ENCODE measurements around the gene HS6ST3.

Gene HS6ST3

DNA sequence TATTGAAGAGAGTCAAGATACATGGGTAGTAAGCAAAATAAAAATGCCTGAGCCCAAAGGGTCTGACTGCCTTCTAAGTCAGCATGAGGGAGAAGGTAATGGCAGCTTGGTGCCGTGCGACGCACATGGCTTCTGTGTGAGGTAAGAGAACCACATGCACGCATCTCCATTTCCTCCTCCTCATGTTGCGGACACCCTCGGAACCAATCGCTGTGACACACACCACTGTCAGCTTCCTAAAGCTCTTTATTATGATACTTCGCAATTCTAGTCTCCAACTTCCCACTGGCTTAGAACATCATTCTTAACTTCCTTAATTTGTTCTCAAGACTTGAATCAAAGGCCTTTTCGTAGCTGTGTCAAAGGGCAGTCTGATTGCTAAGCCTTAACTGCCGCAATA lies 734.2 kb downstream of the HS6ST3 start:
- H3K27me3 ChIP-seq (ENCODE audit: control insufficient read depth, insufficient read depth, low read length), result no peaks in the 10 kb centered on the region
- H3K9me3 ChIP-seq (ENCODE audit: control insufficient read depth, insufficient read depth, low read depth, low read length), result no peaks in the 10 kb centered on the region

DNA sequence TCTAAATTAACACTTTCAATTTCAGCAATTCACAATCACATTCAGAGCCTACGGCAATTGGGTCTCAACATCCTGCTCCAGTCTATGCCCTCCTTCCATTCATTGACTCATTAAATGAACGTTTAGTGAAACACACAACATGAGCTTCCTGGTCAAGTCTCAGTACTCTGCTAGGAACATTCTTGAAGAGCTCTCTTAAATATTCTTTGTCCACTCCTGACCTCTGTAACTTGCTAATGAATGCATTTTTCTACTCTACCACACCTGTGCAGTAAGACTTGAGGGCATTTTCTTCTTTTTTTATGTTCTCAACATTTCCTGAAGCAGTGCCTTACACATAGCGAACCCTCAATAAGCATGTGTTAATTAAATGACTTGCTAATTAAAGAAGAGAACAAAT lies 735.7 kb downstream of the HS6ST3 start:
- Histone ChIP-seq H3K9me3 (ENCODE audit: control insufficient read depth, insufficient read depth, low read depth, low read length) (no peaks in the 10 kb centered on the region), H3K27me3 (ENCODE audit: control insufficient read depth, insufficient read depth, low read length) (no peaks in the 10 kb centered on the region), H3K36me3 (ENCODE audit: control insufficient read depth, insufficient read depth, low read length) (no peaks in the 10 kb centered on the region), H3K4me3 (ENCODE audit: low read depth, low read length) (no peak overlapping the region), H3K4me1 (ENCODE audit: control insufficient read depth, insufficient read depth, low read length) (no peaks in the 10 kb centered on the region), H3K9ac (ENCODE audit: low read length) (no peak overlapping the region), H3K27ac (ENCODE audit: low read depth, low read length) (no peak overlapping the region)

More for the DNA sequence above, 734.2 kb downstream of the HS6ST3 start:
- Histone ChIP-seq H3K27ac (ENCODE audit: low read depth, low read length) (no peak overlapping the region), H3K36me3 (ENCODE audit: control insufficient read depth, insufficient read depth, low read length) (no peaks in the 10 kb centered on the region), H3K9ac (ENCODE audit: low read length) (no peak overlapping the region), H3K4me3 (ENCODE audit: low read depth, low read length) (no peak overlapping the region), H3K4me1 (ENCODE audit: control insufficient read depth, insufficient read depth, low read length) (no peaks in the 10 kb centered on the region)

DNA sequence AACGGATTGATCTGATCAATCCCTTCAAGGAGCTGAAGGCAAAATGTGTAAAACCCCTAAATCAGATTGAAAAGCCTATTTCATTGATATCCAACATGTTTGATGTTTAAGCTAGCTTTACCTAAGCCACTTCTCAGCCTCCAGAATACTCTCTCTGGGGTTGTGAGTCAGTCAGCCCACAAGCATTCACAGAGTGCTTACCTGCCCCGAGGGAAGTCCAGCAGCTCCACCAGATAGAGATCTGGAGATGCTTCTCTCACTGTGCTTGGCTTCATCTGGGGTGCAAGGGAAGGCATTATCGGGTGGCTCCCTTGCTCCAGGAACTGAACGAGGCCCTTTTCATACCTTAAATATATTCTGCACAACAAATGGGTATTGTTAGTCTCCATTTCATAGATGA lies 744.7 kb downstream of the HS6ST3 start:
- H3K4me1 ChIP-seq (ENCODE audit: control insufficient read depth, insufficient read depth, low read length), result no peaks in the 10 kb centered on the region
- H3K36me3 ChIP-seq (ENCODE audit: control insufficient read depth, insufficient read depth, low read length), result no peaks in the 10 kb centered on the region
- H3K9me3 ChIP-seq (ENCODE audit: control insufficient read depth, insufficient read depth, low read depth, low read length), result peaks cover 3% of the 10 kb centered on the region; the same call in 1 of the 2 replicates
- no peaks in the 10 kb centered on the region for H3K27me3 ChIP-seq (ENCODE audit: control insufficient read depth, insufficient read depth, low read length)
- H3K9ac ChIP-seq (ENCODE audit: low read length), result no peak overlapping the region
- no peak overlapping the region for H3K4me3 ChIP-seq (ENCODE audit: low read depth, low read length)
- H3K27ac ChIP-seq (ENCODE audit: low read depth, low read length), result no peak overlapping the region

DNA sequence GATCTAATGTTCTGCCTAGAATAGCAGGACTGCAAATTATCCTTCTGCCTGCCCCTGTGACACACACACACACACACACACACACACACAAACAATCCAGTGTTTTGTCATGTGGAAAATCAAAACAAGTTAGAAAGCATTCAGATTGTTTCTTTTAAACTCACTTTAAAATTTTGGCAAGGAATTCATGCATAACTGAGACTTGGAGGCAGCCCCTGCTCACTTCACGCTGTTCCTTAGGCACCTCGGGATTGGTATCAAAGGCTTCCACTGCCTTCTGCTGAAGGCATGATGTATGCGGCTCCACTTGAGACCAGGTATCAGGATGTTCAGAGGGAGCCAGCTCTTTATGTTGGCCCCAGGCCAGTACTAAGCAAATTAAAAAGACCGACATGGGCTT lies 745.6 kb downstream of the HS6ST3 start:
- H3K27ac ChIP-seq (ENCODE audit: low read depth, low read length), result no peak overlapping the region
- H3K4me1 ChIP-seq (ENCODE audit: control insufficient read depth, insufficient read depth, low read length), result no peaks in the 10 kb centered on the region
- H3K36me3 ChIP-seq (ENCODE audit: control insufficient read depth, insufficient read depth, low read length), result no peaks in the 10 kb centered on the region
- no peak overlapping the region for H3K4me3 ChIP-seq (ENCODE audit: low read depth, low read length)
- H3K9ac ChIP-seq (ENCODE audit: low read length), result no peak overlapping the region
- H3K27me3 ChIP-seq (ENCODE audit: control insufficient read depth, insufficient read depth, low read length), result no peaks in the 10 kb centered on the region
- peaks cover 3% of the 10 kb centered on the region; the same call in 1 of the 2 replicates for H3K9me3 ChIP-seq (ENCODE audit: control insufficient read depth, insufficient read depth, low read depth, low read length)

DNA sequence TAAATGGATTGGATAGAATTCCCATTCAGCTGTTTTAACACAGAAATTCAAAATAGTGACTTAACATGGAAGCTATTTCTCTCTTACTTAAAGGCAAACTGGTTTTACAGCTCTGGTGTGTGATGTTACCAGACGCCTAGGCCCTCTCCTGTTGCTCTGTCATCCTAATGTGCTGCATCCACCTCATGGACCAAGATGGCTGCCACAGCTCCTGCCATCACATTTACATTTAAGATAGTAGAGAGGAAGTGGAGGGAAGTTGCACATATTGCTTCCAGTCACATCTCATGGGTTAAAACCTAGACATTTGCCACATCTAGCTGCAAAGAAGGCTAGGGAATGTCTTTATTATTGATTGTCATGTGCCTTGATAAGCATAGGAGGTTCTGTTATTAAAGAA lies 746.8 kb downstream of the HS6ST3 start:
- H3K4me3 ChIP-seq (ENCODE audit: low read depth, low read length), result no peak overlapping the region
- peaks cover 3% of the 10 kb centered on the region; the same call in 1 of the 2 replicates for H3K9me3 ChIP-seq (ENCODE audit: control insufficient read depth, insufficient read depth, low read depth, low read length)
- no peak overlapping the region for H3K27ac ChIP-seq (ENCODE audit: low read depth, low read length)
- H3K36me3 ChIP-seq (ENCODE audit: control insufficient read depth, insufficient read depth, low read length), result no peaks in the 10 kb centered on the region
- no peaks in the 10 kb centered on the region for H3K4me1 ChIP-seq (ENCODE audit: control insufficient read depth, insufficient read depth, low read length)
- no peaks in the 10 kb centered on the region for H3K27me3 ChIP-seq (ENCODE audit: control insufficient read depth, insufficient read depth, low read length)
- H3K9ac ChIP-seq (ENCODE audit: low read length), result no peak overlapping the region

DNA sequence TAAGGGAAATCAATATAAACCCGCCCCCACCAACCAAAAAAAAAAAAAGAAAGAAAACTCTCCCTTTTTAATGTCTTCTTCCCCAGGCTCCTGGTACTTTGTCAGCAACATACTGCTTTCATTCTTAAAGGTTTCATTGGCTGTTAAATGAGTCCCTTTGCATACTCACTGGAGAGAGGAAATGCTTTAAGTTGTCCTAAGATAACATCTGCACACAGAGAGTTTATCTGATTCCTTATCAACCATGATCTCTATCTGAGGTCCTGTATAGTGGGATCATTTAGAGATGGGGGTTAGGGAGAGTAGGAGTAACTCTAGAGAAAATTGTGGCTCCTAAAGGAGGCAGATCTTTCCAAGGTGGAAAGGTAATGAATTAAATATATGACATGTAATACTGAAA lies 747.9 kb downstream of the HS6ST3 start:
- Histone ChIP-seq H3K9ac (ENCODE audit: low read length) (no peak overlapping the region), H3K9me3 (ENCODE audit: control insufficient read depth, insufficient read depth, low read depth, low read length) (peaks cover 3% of the 10 kb centered on the region; the same call in 1 of the 2 replicates), H3K4me3 (ENCODE audit: low read depth, low read length) (no peak overlapping the region), H3K27ac (ENCODE audit: low read depth, low read length) (no peak overlapping the region), H3K36me3 (ENCODE audit: control insufficient read depth, insufficient read depth, low read length) (no peaks in the 10 kb centered on the region), H3K27me3 (ENCODE audit: control insufficient read depth, insufficient read depth, low read length) (no peaks in the 10 kb centered on the region), H3K4me1 (ENCODE audit: control insufficient read depth, insufficient read depth, low read length) (no peaks in the 10 kb centered on the region)

DNA sequence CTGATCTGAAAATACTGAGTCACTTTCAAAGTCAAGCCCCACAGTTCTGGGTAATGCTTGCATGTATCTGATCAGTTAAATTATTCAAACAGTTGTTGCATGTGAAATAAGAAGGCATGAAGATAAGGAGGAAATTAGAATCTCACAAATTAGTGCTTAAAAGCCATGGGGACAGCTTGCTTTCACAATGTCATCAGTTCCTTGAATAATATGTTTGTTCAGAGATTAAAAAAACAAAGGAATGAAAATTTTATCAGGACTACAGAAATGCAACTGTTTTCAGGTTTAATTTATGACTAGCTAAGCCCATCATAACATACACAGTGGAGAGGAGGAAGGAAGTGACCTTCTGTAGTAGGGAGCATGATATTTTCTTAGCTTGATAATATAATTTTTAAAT lies 754.3 kb downstream of the HS6ST3 start:
- no peaks in the 10 kb centered on the region for H3K36me3 ChIP-seq (ENCODE audit: control insufficient read depth, insufficient read depth, low read length)
- H3K27ac ChIP-seq (ENCODE audit: low read depth, low read length), result no peak overlapping the region
- H3K4me1 ChIP-seq (ENCODE audit: control insufficient read depth, insufficient read depth, low read length), result no peaks in the 10 kb centered on the region
- H3K4me3 ChIP-seq (ENCODE audit: low read depth, low read length), result no peak overlapping the region
- no peaks in the 10 kb centered on the region for H3K9me3 ChIP-seq (ENCODE audit: control insufficient read depth, insufficient read depth, low read depth, low read length)
- H3K27me3 ChIP-seq (ENCODE audit: control insufficient read depth, insufficient read depth, low read length), result no peaks in the 10 kb centered on the region
- no peak overlapping the region for H3K9ac ChIP-seq (ENCODE audit: low read length)

DNA sequence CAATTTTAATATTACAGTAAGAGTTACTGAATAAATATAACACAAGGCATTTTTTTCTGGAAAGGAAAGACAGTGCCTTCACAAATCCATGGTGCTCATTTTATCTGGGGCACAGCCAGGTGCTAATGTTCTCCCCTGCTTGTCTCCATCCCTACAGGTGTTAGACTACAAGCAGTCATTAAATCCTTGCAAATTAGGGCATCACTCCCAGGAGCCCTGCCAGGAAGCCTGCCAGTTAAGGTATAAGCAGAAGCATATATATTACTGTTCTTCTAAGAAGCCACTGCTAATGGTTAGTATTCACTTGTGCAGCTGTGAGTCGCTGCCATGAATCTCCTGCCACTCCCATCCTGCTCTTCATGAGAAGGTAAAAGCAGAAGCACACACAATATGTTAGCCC lies 754.7 kb downstream of the HS6ST3 start:
- Histone ChIP-seq H3K9me3 (ENCODE audit: control insufficient read depth, insufficient read depth, low read depth, low read length) (no peaks in the 10 kb centered on the region), H3K9ac (ENCODE audit: low read length) (no peak overlapping the region), H3K27me3 (ENCODE audit: control insufficient read depth, insufficient read depth, low read length) (no peaks in the 10 kb centered on the region), H3K4me1 (ENCODE audit: control insufficient read depth, insufficient read depth, low read length) (no peaks in the 10 kb centered on the region), H3K4me3 (ENCODE audit: low read depth, low read length) (no peak overlapping the region), H3K36me3 (ENCODE audit: control insufficient read depth, insufficient read depth, low read length) (no peaks in the 10 kb centered on the region), H3K27ac (ENCODE audit: low read depth, low read length) (no peak overlapping the region)

DNA sequence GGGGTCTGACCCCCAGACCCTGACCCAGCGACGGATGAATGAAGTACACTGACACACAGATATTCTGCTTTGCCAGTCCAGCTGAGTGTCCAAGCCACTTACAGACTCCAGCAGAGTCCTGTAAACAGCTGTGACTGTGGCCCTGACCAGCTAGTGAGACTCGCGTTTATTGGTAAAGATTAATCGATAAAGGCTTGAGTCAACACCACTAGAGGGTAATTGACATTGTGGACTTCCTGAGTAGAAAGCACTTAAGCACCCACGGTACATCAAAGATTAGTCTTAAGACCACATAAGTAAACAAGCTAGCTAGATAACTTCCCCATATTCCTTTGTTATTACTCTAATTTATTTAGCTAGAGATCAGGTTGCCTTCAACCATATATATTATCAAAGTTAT lies 758.4 kb downstream of the HS6ST3 start:
- no peaks in the 10 kb centered on the region for H3K9me3 ChIP-seq (ENCODE audit: control insufficient read depth, insufficient read depth, low read depth, low read length)
- H3K27me3 ChIP-seq (ENCODE audit: control insufficient read depth, insufficient read depth, low read length), result no peaks in the 10 kb centered on the region
- H3K27ac ChIP-seq (ENCODE audit: low read depth, low read length), result no peak overlapping the region
- no peak overlapping the region for H3K4me3 ChIP-seq (ENCODE audit: low read depth, low read length)
- no peaks in the 10 kb centered on the region for H3K4me1 ChIP-seq (ENCODE audit: control insufficient read depth, insufficient read depth, low read length)
- H3K9ac ChIP-seq (ENCODE audit: low read length), result no peak overlapping the region
- no peaks in the 10 kb centered on the region for H3K36me3 ChIP-seq (ENCODE audit: control insufficient read depth, insufficient read depth, low read length)

DNA sequence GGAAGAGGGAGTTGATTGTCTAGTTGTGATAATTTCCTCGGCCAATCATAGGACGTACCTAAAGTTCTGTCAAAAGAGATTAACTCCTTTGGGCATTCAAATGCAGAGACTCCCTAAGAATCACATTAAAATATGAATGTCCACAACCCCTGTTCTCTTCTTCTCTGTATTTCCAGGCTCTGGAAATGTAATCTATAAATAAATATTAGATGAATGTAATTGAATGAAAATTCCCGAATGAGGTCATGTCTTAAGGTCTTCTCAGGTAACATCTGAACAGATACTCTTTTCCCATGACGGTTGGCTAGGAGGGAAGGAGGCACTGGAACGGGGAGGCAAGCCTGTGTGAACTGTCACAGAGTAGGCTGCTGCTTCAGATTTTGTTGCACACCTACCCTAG lies 759.2 kb downstream of the HS6ST3 start:
- H3K4me1 ChIP-seq (ENCODE audit: control insufficient read depth, insufficient read depth, low read length), result no peaks in the 10 kb centered on the region
- H3K36me3 ChIP-seq (ENCODE audit: control insufficient read depth, insufficient read depth, low read length), result no peaks in the 10 kb centered on the region
- H3K9me3 ChIP-seq (ENCODE audit: control insufficient read depth, insufficient read depth, low read depth, low read length), result 0 out of 2 replicates have a peak, but pooled peaks cover 3% of the 10 kb centered on the region
- H3K27ac ChIP-seq (ENCODE audit: low read depth, low read length), result no peak overlapping the region
- H3K27me3 ChIP-seq (ENCODE audit: control insufficient read depth, insufficient read depth, low read length), result no peaks in the 10 kb centered on the region
- no peak overlapping the region for H3K9ac ChIP-seq (ENCODE audit: low read length)
- H3K4me3 ChIP-seq (ENCODE audit: low read depth, low read length), result no peak overlapping the region

DNA sequence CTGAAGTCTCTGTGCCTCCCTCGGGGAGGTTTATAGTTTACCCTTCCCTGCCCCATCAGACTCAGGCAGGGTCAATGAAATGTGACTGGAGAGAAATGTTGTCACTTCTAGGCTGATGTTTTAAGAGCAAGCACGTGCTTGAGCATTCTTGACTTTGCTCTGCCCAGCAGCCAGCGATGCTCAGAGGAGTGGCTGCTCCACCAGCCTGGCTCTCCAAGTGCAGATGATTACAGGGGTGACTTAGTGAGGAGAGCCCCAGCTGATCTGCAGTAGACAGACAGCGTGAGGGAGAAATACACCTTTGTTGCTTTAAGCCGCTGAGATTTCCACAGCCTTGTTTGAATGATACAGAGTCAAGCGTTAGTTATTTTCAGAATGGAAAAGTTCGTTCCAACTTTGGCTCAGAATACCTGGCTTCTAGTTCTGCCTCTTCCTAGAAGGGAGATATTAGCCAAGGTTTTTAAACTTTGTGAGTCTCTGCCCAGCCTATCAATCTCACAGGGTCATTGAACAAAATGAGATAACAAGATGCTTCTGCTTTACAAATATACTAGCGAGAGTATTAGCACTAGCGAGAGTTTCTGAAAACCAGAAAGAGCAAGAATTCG lies 760.7 kb downstream of the HS6ST3 start:
- Histone ChIP-seq H3K36me3 (ENCODE audit: control insufficient read depth, insufficient read depth, low read length) (no peaks in the 10 kb centered on the region), H3K27ac (ENCODE audit: low read depth, low read length) (no peak overlapping the region), H3K9me3 (ENCODE audit: control insufficient read depth, insufficient read depth, low read depth, low read length) (0 out of 2 replicates have a peak, but pooled peaks cover 3% of the 10 kb centered on the region), H3K27me3 (ENCODE audit: control insufficient read depth, insufficient read depth, low read length) (no peaks in the 10 kb centered on the region), H3K4me1 (ENCODE audit: control insufficient read depth, insufficient read depth, low read length) (no peaks in the 10 kb centered on the region), H3K4me3 (ENCODE audit: low read depth, low read length) (no peak overlapping the region), H3K9ac (ENCODE audit: low read length) (no peak overlapping the region)

Measured in HUES6 (cell line).